HepG2 (cell line): ENCODE measurements around the gene PCBP1. TPM values are rescaled to one million over a fixed set of nuclear protein-coding genes. Genes with fewer than 3 reads are reported as not detected.

Experiments
- CENPX ChIP-seq: sonication (generic); formaldehyde crosslinking; IDR thresholded peaks from 2 replicates; pipeline ENCODE4 v1.9.0; 2021; ENCODE audit warnings: mild to moderate bottlenecking, missing genetic modification reagents, moderate library complexity
- DMAP1 ChIP-seq: IDR thresholded peaks from 2 replicates; pipeline ENCODE4 v1.6.1; 2016
- ELF4 ChIP-seq: sonication (generic); formaldehyde crosslinking; IDR thresholded peaks from 2 replicates; pipeline ENCODE4 v1.5.0; 2020; ENCODE audit warnings: missing genetic modification reagents, mild to moderate bottlenecking, moderate library complexity, borderline replicate concordance
- FOXC1 ChIP-seq: sonication (generic); formaldehyde crosslinking; IDR thresholded peaks from 2 replicates; pipeline ENCODE4 v1.8.0; 2022; ENCODE audit warnings: mild to moderate bottlenecking, missing genetic modification reagents, borderline replicate concordance
- GMEB2 ChIP-seq: IDR thresholded peaks from 2 replicates; pipeline ENCODE4 v1.6.1; 2016; ENCODE audit warnings: missing biosample characterization, missing genetic modification reagents, low read depth
- KDM5A ChIP-seq: fragments of 200-600 bp; sonication (generic); IDR thresholded peaks from 2 replicates; pipeline ENCODE4 v1.7.0; 2018; ENCODE audit warnings: antibody characterized with exemption, mild to moderate bottlenecking, low read length, borderline replicate concordance
- MAFK ChIP-seq, 2 experiments: IDR thresholded peaks in 1 of 2; conservative IDR thresholded peaks in 1 of 2; 2 replicates each; pipeline ENCODE4 v1.6.1; 2011; ENCODE audit warnings: improper control_type of control experiment in 2 of 2, low read length in 2 of 2
- MATR3 ChIP-seq: sonication (generic); formaldehyde crosslinking; IDR thresholded peaks from 2 replicates; pipeline ENCODE4 v1.4.0; 2020; ENCODE audit warnings: missing genetic modification reagents
- MTERF4 ChIP-seq: sonication (generic); formaldehyde crosslinking; IDR thresholded peaks from 2 replicates; pipeline ENCODE4 v1.8.0; 2023; ENCODE audit warnings: mild to moderate bottlenecking, missing genetic modification reagents
- POGK ChIP-seq: sonication (generic); formaldehyde crosslinking; conservative IDR thresholded peaks from 2 replicates; pipeline ENCODE4 v1.8.0; 2022; ENCODE audit warnings: mild to moderate bottlenecking, moderate library complexity, missing genetic modification reagents
- SMAD9 ChIP-seq: sonication (generic); formaldehyde crosslinking; IDR thresholded peaks from 2 replicates; pipeline ENCODE4 v1.5.1; 2020; ENCODE audit warnings: mild to moderate bottlenecking, missing genetic modification reagents
- ZNF121 ChIP-seq: sonication (generic); formaldehyde crosslinking; IDR thresholded peaks from 2 replicates; pipeline ENCODE4 v1.5.0; 2020; ENCODE audit warnings: mild to moderate bottlenecking, missing genetic modification reagents
- ZNF230 ChIP-seq: sonication (generic); formaldehyde crosslinking; IDR thresholded peaks from 2 replicates; pipeline ENCODE4 v1.4.0; 2020; ENCODE audit warnings: mild to moderate bottlenecking, missing genetic modification reagents
- ZNF350 ChIP-seq: sonication (generic); formaldehyde crosslinking; IDR thresholded peaks from 2 replicates; pipeline ENCODE4 v1.4.0; 2020; ENCODE audit warnings: mild to moderate bottlenecking, low read depth, missing genetic modification reagents, borderline replicate concordance
- ZNF674 ChIP-seq: sonication (generic); formaldehyde crosslinking; IDR thresholded peaks from 2 replicates; pipeline ENCODE4 v1.5.0; 2020; ENCODE audit warnings: low read depth, mild to moderate bottlenecking, missing genetic modification reagents
- ZNF75D ChIP-seq: sonication (generic); formaldehyde crosslinking; IDR thresholded peaks from 2 replicates; pipeline ENCODE4 v1.8.1; 2023; ENCODE audit warnings: missing genetic modification reagents, mild to moderate bottlenecking, borderline replicate concordance
- ZNF816 ChIP-seq: sonication (generic); formaldehyde crosslinking; IDR thresholded peaks from 2 replicates; pipeline ENCODE4 v1.8.0; 2022; ENCODE audit warnings: missing genetic modification reagents, mild to moderate bottlenecking, borderline replicate concordance
- ZSCAN22 ChIP-seq: sonication (generic); formaldehyde crosslinking; IDR thresholded peaks from 2 replicates; pipeline ENCODE4 v1.4.0; 2020; ENCODE audit warnings: mild to moderate bottlenecking, missing genetic modification reagents
- ZXDC ChIP-seq: sonication (generic); formaldehyde crosslinking; IDR thresholded peaks from 2 replicates; pipeline ENCODE4 v1.5.0; 2020; ENCODE audit warnings: mild to moderate bottlenecking, missing genetic modification reagents
- polyA plus RNA-seq, 8 experiments: library from polyadenylated mRNA; depleted of rRNA in 3 of 8; stranded (reverse) in 7 of 8; unstranded in 1 of 8; fragments of >200 nt; fragmentation: Illumina TruSeq in 4 of 8; extraction: Trizol in 4 of 8; gene quantifications; 2 replicates each; pipeline versions ENCODE4 v1.2.1 to v1.2.3, GENCODE V29; 2011 to 2016; ENCODE audit warnings: low read depth in 4 of 8, missing spikeins in 1 of 8, mixed read lengths in 1 of 8; ENCODE audit not compliant: insufficient read depth in 1 of 8
- total RNA-seq, 5 experiments: library from RNA; depleted of rRNA; stranded (reverse); fragments of >200 nt; fragmentation: Illumina TruSeq; extraction: Trizol; gene quantifications; 2 replicates each; pipeline ENCODE4 v1.2.3, GENCODE V29; 2016; ENCODE audit warnings: low read depth in 1 of 5

The PCBP1 gene
- total and polyA plus RNA-seq, 2 of the 13 experiments (the other 11 are each of a cell fraction or from before 2014, with no cell fraction given) = 32.0 to 137 TPM

GRCh38 chr2:70086838-70087701 is at the start of gene PCBP1 (continued):
- TF ChIP-seq ZNF230 (CRISPR knock-in tag) = peak; percentile 21; the same call in 1 of the 2 replicates
- TF ChIP-seq SMAD9 (CRISPR knock-in tag) = no peak
- TF ChIP-seq ELF4 (CRISPR knock-in tag) = 0 out of 2 replicates have a peak, but pooled peaks have one; percentile 48
- TF ChIP-seq ZNF674 (CRISPR knock-in tag) = peak; percentile 2; the same call in 1 of the 2 replicates
- no peak; the same call in 1 of the 2 replicates for TF ChIP-seq DMAP1 (CRISPR knock-in tag)
- TF ChIP-seq ZNF121 (CRISPR knock-in tag) = 0 out of 2 replicates have a peak, but pooled peaks have one; percentile 3
- TF ChIP-seq ZNF350 (CRISPR knock-in tag) = peak; percentile 4; the same call in 1 of the 2 replicates
- no peak; the same call in 1 of the 2 replicates for TF ChIP-seq POGK (CRISPR knock-in tag)
- 0 out of 2 replicates have a peak, but pooled peaks have one; percentile 2 for TF ChIP-seq ZNF75D (CRISPR knock-in tag)
- TF ChIP-seq MTERF4 (CRISPR knock-in tag) = no peak; the same call in 1 of the 2 replicates
- no peak for TF ChIP-seq MATR3 (CRISPR knock-in tag)
- TF ChIP-seq GMEB2 (CRISPR knock-in tag) = 0 out of 2 replicates have a peak, but pooled peaks have one; percentile 3
- peak; percentile 50; the same call in 1 of the 2 replicates for TF ChIP-seq FOXC1 (CRISPR knock-in tag)
- no peak for TF ChIP-seq ZNF816 (CRISPR knock-in tag)
- peak; percentile 4; the same call in 1 of the 2 replicates for TF ChIP-seq ZXDC (CRISPR knock-in tag)
- no peak for TF ChIP-seq ZSCAN22 (CRISPR knock-in tag)
- peak; percentile 92 for TF ChIP-seq KDM5A
- TF ChIP-seq CENPX (CRISPR knock-in tag) = no peak
- no peak for TF ChIP-seq MAFK (conservative IDR thresholded peaks at IDR 0.05 in 1 of 2, IDR thresholded peaks at IDR 0.05 in 1 of 2; ENCODE audit: low read length in 2 of 2)
